NCI-H187 (cell line): Measurements from ENCODE around the gene CLIC1.

Source experiments
- DNase-seq, 2 experiments: peaks; one replicate each; lab custom pipeline; 2025; lab: John Stamatoyannopoulos, UW

The CLIC1 gene

GRCh38 chr6:31736021-31736767, at the start of gene CLIC1:
TSS of gene CLIC1 (minus strand) at chr6:31736530. CDS start at chr6:31736300, 230 bp downstream.
- DNase-seq: peak; percentile 51 to 71

DNA sequence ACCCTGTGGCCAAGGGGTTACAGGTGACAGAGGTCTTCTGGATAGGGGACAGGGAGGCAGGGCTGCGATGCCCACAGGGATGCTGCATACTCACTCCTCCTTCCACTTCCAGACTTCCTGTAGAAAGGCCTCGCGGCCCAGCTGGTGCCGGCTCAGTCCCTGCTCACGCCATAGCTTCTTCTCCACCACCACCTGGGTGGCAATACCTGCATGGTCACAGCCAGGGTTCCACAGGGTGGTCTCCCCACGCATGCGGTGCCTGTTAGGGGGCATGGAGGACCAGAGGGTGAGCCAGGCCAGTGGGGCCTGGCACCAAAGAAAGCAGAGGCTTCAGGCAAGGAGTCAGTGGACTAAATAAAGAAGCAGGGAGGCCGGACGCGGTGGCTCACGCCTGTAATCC, 49.1 kb upstream of the CLIC1 start:
- no peak for DNase-seq

GRCh38 chr6:31784098-31784925, 48.0 kb upstream of the CLIC1 start:
- no peak for DNase-seq

DNA sequence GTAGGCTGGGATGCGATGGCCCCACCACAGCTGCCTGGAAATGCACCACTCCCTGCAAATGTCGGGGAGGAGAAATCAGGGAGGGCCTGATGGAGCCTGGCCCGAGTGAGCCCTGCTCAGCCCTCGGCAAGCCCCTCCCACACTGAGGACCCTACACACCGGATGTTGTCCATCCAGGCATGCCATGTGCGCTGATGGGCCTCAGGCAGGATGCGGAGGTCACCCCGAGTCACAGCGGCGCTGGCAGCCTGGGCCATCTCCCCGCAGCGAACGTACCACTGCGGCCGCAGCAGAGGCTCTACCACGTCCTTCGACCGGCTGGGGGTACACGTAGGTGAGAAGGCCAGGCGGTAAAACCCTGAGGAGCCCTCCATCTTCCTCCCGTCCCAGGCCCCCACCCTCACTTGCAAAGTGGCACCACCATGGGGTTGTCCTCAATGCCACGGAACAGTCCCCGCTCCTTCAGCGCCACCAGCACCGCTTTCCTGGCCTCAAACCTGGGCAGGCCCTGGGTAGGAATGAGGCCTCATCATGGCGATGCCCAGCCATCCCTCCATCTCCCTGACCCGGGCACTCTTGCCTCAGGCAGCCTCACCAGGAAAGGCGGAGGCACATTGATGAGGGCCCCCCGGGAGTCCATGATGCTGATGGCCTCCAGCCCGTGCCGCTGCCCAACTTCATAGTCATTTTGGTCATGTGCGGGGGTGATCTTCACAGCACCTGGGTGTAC, 46.0 kb upstream of the CLIC1 start:
- DNase-seq: no peak

DNA sequence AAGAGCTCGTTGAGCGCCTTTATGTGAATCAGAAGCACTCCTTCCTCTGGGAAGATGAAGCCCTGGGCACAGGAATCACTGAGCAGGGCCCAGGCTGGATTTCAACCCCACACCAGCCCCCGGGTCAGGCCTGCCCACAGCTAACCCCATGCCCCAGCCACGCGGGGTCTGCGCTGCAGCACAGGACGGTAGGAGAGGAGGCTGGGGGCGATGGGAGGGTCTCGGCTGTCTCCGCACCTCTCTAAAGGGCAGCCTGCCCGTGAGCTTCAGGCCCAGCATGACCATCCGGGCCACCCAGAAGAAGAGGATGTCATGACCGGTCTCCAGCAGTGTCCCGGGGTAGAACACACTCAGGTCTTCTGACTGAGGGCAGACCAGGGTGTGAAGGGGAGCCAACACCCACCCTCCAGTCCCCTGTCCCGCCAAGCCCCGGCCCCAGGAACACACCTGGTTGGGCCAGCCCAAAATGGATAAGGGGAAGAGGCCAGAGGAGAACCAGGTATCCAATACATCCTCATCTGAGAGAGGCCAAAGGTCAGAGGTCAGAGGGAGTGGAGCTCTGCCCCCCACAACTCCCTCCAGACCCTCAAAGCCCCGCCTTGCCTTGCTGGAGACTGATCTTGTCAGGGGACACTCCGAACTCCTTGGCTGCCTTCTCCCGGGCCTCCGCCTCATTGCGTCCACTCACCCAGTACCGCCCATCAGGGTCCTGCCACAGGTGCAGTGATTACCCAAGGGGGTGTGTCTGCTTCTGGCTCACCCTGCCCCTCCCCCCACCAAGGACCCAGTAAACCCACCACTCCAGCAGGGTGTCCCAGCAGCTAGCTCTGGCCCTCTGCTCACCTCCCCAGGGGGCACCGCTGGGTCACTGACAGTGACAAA, 45.2 kb upstream of the CLIC1 start:
- DNase-seq: no peak

DNA sequence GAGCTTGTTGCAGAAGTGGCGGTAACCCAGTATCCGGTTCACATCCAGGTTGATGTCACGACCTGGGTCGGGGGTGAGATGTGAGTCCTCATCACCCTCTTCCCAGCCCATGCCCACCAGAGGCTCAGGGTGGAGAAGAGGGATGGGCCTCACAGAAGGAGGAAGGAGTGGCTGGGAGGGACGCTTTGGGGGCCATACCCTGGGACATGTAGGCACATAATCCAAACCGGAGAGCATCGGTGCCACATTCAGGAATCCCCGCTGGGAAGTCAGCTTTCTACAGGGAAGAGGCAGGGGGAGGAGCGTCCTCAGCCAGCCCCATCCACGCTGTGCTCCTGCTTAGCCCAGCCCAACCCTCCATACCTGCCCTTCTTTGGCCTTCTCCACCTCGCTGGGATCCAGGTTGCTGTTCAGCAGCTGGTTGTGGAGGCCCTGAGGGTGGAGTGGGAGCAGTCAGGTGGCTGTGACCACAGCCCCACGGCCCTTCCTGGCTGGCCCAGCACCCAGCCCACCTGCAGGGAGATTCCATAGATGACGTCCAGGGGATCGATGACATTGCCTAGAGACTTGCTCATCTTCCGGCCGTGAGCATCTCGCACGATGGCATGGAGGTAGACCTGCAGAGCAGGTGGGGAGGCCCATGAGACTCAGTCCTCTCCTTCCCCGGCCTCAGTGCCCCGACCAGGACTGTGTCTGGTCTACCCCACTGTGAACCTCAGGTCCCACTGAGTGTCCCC, 44.3 kb upstream of the CLIC1 start:
- DNase-seq: no peak

- DNase-seq: no peak
Measured at GRCh38 chr6:31779908-31780307, 43.6 kb upstream of the CLIC1 start.

- no peak for DNase-seq
Measured at GRCh38 chr6:31778999-31779885, 42.9 kb upstream of the CLIC1 start.

GRCh38 chr6:31778193-31778592, 41.9 kb upstream of the CLIC1 start:
- no peak for DNase-seq

DNA sequence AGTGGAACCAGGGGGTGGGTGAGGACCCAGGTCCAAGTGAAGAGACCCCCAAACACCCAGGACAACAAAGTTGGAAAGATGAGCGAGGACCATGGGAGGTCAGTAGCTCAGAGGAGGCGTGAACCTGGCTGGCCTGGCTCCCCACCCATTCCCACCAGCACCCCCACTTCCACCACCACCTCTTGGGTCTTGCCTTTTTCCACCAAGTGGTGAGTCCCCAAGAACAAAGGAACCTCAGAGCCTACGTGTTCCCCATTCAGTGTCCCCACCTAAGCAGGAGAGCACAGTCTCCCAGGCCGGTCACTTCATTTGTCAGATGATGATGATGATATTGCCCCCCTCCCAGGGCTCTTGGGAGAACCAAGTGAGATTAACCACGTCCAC, 41.3 kb upstream of the CLIC1 start:
- DNase-seq: no peak

DNA sequence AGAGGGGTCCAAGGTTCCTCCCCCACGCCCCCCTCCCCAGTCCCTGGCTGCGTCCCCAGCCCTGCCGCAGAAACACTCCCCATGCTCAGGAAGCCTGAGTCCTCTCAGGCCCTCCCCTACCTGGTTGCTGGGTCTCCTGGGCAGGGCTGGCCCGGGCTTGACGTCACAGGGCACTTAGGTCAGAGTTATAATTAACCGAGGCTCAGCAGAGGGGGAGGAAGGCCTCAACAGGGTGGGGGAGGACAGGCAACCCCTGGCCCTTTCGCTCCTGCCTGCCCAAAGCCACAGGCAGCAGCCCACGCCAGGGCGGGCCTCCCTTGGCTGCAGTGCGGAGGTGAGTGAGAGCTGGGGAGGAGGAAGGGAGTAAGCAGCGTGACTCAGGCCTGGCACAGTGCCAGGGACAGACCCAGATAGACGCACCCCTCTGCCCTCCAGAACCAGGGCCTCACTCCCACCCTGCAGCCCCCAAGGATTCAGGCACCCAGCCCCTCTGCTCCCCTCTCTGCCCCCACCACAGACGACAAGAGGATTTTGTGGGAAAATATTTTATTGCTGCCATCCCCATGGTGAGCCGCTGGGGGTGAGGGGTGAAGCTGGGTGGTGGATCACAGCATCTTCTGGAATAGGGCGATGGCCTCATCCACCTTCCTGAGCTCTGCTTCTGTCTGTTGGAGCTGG, 40.8 kb upstream of the CLIC1 start, which contains the start of gene VWA7:
Gene VWA7, minus strand, starts transcription at position 340 of the 678 bp plus-strand sequence. CDS start 549 bp downstream, outside the sequence.
- DNase-seq: no peak

- DNase-seq: no peak
Measured at GRCh38 chr6:31776485-31776988, 40.2 kb upstream of the CLIC1 start.

DNA sequence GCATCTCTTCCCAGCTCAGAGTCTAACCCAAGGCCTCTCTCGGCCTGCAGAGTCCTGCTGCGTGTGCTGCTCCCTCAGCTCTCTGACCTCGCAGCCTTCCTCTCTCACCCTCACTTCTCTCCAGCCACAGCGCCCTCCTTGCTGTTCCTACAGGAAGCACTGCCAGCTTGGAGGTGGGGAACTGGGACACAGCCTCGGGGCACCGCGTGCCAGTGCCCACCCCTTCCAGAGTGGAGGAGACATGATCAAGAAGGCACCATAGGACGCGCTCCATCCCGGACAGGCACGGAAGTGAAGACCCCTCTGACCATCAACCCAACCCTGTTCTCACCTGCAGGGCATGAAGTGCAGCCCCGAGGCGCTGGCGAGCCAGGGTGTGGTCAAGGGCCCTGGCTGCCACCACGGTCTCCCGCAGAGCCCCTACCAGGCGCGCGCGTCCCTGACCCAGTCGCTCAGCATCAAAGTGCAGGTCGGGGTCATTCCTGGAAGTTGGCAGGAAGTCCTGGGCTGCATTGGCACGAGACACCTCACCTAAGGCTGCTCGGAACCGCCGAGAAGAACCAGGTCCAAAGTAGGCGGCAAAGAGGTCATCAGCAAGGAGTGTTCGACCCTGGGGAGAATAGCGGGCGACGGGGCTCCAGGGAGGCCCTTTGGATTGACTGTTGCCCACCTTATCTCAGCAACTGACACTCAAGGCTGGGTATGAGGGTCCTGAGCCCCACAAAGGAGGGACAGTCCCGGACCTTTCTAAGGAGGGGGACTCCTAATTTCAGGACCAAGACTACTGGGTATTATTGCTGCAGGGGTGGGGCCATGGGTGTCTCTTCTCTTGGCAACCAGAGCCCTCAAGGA, 39.5 kb upstream of the CLIC1 start:
- DNase-seq: no peak

GRCh38 chr6:31775184-31775583, 38.9 kb upstream of the CLIC1 start:
- no peak for DNase-seq

GRCh38 chr6:31771992-31772358, 35.6 kb upstream of the CLIC1 start:
- no peak for DNase-seq

DNA sequence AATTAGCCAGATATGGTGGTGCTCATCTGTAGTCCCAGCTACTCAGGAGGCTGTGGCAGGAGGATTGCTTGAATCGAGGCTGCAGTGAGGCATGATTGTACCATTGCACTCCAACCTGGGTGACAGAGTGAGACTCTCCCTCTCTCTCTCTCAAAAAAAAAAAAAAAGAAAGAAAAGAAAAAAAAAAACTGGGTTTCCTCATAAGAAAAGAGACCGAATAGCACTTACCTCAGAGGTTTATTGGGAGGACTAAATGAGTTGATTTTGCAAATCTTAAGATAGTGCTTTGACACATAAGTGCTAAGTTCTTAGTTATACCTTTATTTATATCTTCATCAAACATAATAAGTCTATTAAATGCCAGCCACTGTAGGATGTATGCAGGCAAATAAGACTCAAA, 34.5 kb upstream of the CLIC1 start:
- DNase-seq: no peak

GRCh38 chr6:31769684-31770371, 33.5 kb upstream of the CLIC1 start:
- DNase-seq: peak in 1 of 2 experiments; percentile 20
